ENCODE measurements around the gene FXYD4.

DNA sequence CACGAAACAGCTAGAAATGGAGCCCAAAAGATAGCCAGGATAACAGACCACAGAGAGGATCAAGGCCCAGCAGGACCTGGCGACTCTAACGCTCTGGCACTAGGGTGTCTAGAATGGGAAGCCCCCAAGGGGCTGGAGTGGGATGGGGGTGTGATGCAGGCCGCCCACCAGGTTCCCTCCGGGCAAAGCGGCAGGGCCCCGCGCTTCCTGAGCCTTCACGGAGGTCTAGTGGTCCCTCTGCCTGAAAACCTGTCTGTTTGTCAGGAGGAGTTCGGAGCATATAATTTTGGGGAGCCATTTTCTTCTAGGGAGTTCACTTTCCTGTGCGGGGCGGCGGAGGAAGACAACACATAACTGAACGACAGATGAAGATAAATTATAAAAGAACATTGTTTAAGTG is 48.2 kb upstream of the FXYD4 start:
- TF ChIP-seq, protein P1, sequence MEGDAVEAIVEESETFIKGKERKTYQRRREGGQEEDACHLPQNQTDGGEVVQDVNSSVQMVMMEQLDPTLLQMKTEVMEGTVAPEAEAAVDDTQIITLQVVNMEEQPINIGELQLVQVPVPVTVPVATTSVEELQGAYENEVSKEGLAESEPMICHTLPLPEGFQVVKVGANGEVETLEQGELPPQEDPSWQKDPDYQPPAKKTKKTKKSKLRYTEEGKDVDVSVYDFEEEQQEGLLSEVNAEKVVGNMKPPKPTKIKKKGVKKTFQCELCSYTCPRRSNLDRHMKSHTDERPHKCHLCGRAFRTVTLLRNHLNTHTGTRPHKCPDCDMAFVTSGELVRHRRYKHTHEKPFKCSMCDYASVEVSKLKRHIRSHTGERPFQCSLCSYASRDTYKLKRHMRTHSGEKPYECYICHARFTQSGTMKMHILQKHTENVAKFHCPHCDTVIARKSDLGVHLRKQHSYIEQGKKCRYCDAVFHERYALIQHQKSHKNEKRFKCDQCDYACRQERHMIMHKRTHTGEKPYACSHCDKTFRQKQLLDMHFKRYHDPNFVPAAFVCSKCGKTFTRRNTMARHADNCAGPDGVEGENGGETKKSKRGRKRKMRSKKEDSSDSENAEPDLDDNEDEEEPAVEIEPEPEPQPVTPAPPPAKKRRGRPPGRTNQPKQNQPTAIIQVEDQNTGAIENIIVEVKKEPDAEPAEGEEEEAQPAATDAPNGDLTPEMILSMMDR (IDR thresholded peaks at IDR 0.05), result no peak
- no peak for TF ChIP-seq POLR2A (IDR thresholded peaks at IDR 0.05)
